MG63 (cell line): Measurements from ENCODE around the gene ESYT3. TPM values are rescaled to one million over a fixed set of nuclear protein-coding genes. Genes with fewer than 3 reads are reported as not detected.
"Not testable (repeated sequence)": the region's sequence is repeated elsewhere in the genome, so short reads cannot be mapped to it uniquely, and the experiment has no call there.

Experiments used
- DNase-seq: peaks from one replicate; pipeline ENCODE4 v3.0.0-alpha.2; 2020
- H3K27me3 ChIP-seq: fragments of 250-450 bp; sonication (Bioruptor Pico); 2 replicates; pipeline ENCODE4 v1.5.1; 2020; ENCODE audit warnings: mild to moderate bottlenecking, moderate library complexity
- H3K36me3 ChIP-seq: fragments of 250-450 bp; sonication (Bioruptor Pico); 2 replicates; pipeline ENCODE4 v1.5.1; 2020; ENCODE audit warnings: mild to moderate bottlenecking, moderate library complexity
- H3K4me3 ChIP-seq: fragments of 250-450 bp; sonication (Bioruptor Pico); 2 replicates; pipeline ENCODE4 v1.5.1; 2020; ENCODE audit warnings: mild to moderate bottlenecking, moderate library complexity
- H3K9me3 ChIP-seq: fragments of 250-450 bp; sonication (Bioruptor Pico); 2 replicates; pipeline ENCODE4 v1.5.1; 2020; ENCODE audit warnings: mild to moderate bottlenecking, moderate library complexity
- total RNA-seq: library from RNA; depleted of rRNA; stranded (reverse); fragments of >200 nt; shearing (Covaris generic); gene quantifications from 2 replicates; pipeline ENCODE4 v1.2.3, GENCODE V29; 2014; ENCODE audit warnings: low replicate concordance

ESYT3 gene
- total RNA-seq, 1 experiment from 2014 or later, result 0.23 TPM

GRCh38 chr3:138464491-138464860 is 30.1 kb downstream of the ESYT3 start:
- no peak for DNase-seq

DNA sequence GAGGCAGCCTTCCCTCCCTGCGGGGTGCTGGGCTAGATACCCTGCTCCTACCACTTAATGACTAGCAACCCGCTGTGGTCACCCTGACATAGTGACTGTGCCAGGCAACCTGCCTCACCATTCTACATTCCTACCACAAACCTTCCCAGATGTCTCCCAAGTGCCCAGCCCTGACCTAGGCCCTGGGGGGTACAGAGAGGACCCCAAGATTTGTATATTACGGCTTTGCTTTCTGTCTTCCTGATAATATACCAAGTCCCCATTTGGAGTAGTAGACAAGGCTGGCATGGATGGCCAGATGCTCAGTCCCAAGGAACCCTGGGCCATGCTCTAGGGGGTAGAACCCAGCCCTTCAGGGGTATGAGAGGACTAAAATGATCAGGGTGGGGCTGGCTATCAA is 31.0 kb downstream of the ESYT3 start:
- Histone ChIP-seq H3K27me3 (no peaks in the 10 kb centered on the region), H3K4me3 (no peak overlapping the region), H3K36me3 (no peaks in the 10 kb centered on the region), H3K9me3 (no peaks in the 10 kb centered on the region)
- DNase-seq, result no peak

More at GRCh38 chr3:138464491-138464860, 30.1 kb downstream of the ESYT3 start:
- Histone ChIP-seq H3K36me3 (no peaks in the 10 kb centered on the region), H3K9me3 (no peaks in the 10 kb centered on the region), H3K27me3 (no peaks in the 10 kb centered on the region), H3K4me3 (no peak overlapping the region)

DNA sequence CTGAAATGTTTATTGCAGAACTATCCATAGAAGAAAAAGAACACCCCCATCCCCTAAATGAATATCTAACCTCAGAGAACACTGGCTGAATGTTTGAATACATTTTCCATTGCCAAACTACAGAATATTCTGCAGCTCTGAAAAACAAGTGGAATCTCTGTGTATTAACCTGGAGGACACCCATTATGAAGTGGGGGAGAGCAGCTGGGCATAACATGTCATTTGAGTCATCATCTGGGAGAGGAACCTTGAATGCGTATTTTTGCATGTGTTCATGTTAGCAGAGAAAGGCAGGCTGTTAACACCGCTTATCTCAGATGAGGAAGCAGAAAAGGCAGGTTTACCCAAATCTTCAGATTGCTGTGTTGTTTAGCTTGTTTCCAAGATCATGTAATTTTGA is 31.5 kb downstream of the ESYT3 start:
- no peaks in the 10 kb centered on the region for H3K36me3 ChIP-seq
- no peak for DNase-seq
- H3K9me3 ChIP-seq, result no peaks in the 10 kb centered on the region
- no peak overlapping the region for H3K4me3 ChIP-seq
- H3K27me3 ChIP-seq, result no peaks in the 10 kb centered on the region

GRCh38 chr3:138467931-138468330 is 33.5 kb downstream of the ESYT3 start:
- DNase-seq, result no peak
- Histone ChIP-seq H3K27me3 (no peaks in the 10 kb centered on the region), H3K4me3 (no peak overlapping the region)

GRCh38 chr3:138468451-138468850 is 34.0 kb downstream of the ESYT3 start:
- no peak for DNase-seq
- no peaks in the 10 kb centered on the region for H3K9me3 ChIP-seq
- H3K4me3 ChIP-seq, result no peak overlapping the region
- H3K27me3 ChIP-seq, result no peaks in the 10 kb centered on the region
- no peaks in the 10 kb centered on the region for H3K36me3 ChIP-seq

More at GRCh38 chr3:138467931-138468330, 33.5 kb downstream of the ESYT3 start:
- Histone ChIP-seq H3K9me3 (no peaks in the 10 kb centered on the region), H3K36me3 (no peaks in the 10 kb centered on the region)

- Histone ChIP-seq H3K4me3 (no peak overlapping the region), H3K36me3 (no peaks in the 10 kb centered on the region), H3K27me3 (no peaks in the 10 kb centered on the region), H3K9me3 (no peaks in the 10 kb centered on the region)
- DNase-seq, result peak; percentile 49
Measured at GRCh38 chr3:138468886-138469285, 34.5 kb downstream of the ESYT3 start.

GRCh38 chr3:138469874-138470273 is 35.5 kb downstream of the ESYT3 start:
- no peaks in the 10 kb centered on the region for H3K9me3 ChIP-seq
- H3K27me3 ChIP-seq, result no peaks in the 10 kb centered on the region
- H3K36me3 ChIP-seq, result no peaks in the 10 kb centered on the region
- DNase-seq, result no peak
- H3K4me3 ChIP-seq, result no peak overlapping the region

GRCh38 chr3:138470687-138471086 is 36.3 kb downstream of the ESYT3 start:
- DNase-seq, result no peak

DNA sequence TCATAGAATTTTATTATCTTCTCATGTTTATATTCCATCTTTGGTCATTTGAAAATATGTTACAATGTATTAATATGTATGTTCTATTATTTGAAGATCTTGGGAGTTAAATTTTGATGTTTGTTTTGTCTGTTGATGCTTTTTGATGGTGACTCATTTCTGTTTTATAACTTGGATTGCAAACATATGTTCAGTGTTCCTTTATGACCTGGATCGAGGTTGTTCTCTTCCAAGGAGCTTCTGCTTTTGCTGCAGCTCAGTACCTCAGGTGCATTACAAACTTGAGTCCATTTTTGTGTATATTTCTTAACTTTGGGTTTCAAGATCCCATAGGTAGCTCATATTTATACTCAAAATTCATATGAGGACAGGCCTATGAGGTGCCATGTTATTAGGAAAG is 37.1 kb downstream of the ESYT3 start:
- Histone ChIP-seq H3K27me3 (no peaks in the 10 kb centered on the region), H3K9me3 (no peaks in the 10 kb centered on the region), H3K4me3 (no peak overlapping the region), H3K36me3 (no peaks in the 10 kb centered on the region)
- DNase-seq, result no peak

More at GRCh38 chr3:138470687-138471086, 36.3 kb downstream of the ESYT3 start:
- H3K27me3 ChIP-seq, result no peaks in the 10 kb centered on the region
- H3K36me3 ChIP-seq, result no peaks in the 10 kb centered on the region
- H3K9me3 ChIP-seq, result no peaks in the 10 kb centered on the region
- no peak overlapping the region for H3K4me3 ChIP-seq

- no peak for DNase-seq
Measured at GRCh38 chr3:138472141-138472825, 37.9 kb downstream of the ESYT3 start.

GRCh38 chr3:138473391-138473790 is 39.0 kb downstream of the ESYT3 start:
- H3K36me3 ChIP-seq, result no peaks in the 10 kb centered on the region
- no peak overlapping the region for H3K4me3 ChIP-seq
- no peaks in the 10 kb centered on the region for H3K27me3 ChIP-seq
- H3K9me3 ChIP-seq, result no peaks in the 10 kb centered on the region
- DNase-seq, result no peak

More at GRCh38 chr3:138472141-138472825, 37.9 kb downstream of the ESYT3 start:
- H3K9me3 ChIP-seq, result no peaks in the 10 kb centered on the region
- H3K27me3 ChIP-seq, result no peaks in the 10 kb centered on the region
- H3K36me3 ChIP-seq, result no peaks in the 10 kb centered on the region
- no peak overlapping the region for H3K4me3 ChIP-seq

- H3K4me3 ChIP-seq, result no peak overlapping the region
Measured at GRCh38 chr3:138474163-138474562, 39.7 kb downstream of the ESYT3 start.

DNA sequence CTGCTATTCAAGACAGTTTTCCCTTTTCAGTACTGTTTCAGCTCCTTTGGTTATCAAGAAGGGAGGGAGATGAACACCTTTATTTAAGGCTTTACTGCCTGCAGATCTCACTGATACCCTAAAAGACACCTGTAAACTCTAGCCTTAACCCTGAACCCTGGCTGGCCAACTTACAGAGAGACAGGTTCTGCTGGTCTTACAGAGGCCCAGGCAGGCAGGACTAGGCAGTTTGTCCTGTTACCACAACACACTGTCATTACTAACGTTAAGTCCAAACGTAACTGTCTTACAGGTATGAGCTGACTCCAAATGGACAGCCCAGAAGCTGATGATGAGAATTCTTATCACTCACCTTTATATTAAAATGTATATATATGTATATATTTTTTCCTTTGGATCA is 42.1 kb downstream of the ESYT3 start:
- Histone ChIP-seq H3K9me3 (no peaks in the 10 kb centered on the region), H3K27me3 (no peaks in the 10 kb centered on the region), H3K36me3 (no peaks in the 10 kb centered on the region), H3K4me3 (no peak overlapping the region)
- DNase-seq, result no peak

More at GRCh38 chr3:138474163-138474562, 39.7 kb downstream of the ESYT3 start:
- no peak for DNase-seq
- Histone ChIP-seq H3K27me3 (no peaks in the 10 kb centered on the region), H3K9me3 (no peaks in the 10 kb centered on the region), H3K36me3 (no peaks in the 10 kb centered on the region)

DNA sequence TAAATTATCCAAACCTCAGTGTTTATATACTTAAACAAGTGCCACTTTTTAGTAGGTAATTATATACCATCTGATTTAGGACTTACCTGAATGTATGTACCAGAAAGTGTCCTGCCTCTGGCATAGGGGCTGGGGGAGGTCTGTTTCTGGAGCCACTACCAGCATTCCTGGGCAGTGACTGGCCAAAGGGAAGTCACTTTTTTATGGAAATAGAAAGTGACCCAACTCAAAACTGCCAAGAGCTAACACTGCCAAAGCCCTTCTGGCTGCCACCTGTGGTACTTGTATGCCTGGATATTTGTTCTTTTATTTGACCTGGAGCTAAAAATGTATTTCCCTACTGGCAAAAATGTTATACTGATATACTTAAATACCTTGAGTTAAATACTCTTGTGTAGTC is 42.7 kb downstream of the ESYT3 start:
- no peak overlapping the region for H3K4me3 ChIP-seq
- H3K36me3 ChIP-seq, result no peaks in the 10 kb centered on the region
- H3K9me3 ChIP-seq, result no peaks in the 10 kb centered on the region
- no peak for DNase-seq
- H3K27me3 ChIP-seq, result no peaks in the 10 kb centered on the region

GRCh38 chr3:138477801-138478200 is 43.4 kb downstream of the ESYT3 start:
- Histone ChIP-seq H3K27me3 (no peaks in the 10 kb centered on the region), H3K9me3 (no peaks in the 10 kb centered on the region), H3K36me3 (no peaks in the 10 kb centered on the region), H3K4me3 (no peak overlapping the region)
- DNase-seq, result no peak

- H3K27me3 ChIP-seq, result no peaks in the 10 kb centered on the region
- DNase-seq, result no peak
Measured at GRCh38 chr3:138479438-138479863, 45.0 kb downstream of the ESYT3 start.

DNA sequence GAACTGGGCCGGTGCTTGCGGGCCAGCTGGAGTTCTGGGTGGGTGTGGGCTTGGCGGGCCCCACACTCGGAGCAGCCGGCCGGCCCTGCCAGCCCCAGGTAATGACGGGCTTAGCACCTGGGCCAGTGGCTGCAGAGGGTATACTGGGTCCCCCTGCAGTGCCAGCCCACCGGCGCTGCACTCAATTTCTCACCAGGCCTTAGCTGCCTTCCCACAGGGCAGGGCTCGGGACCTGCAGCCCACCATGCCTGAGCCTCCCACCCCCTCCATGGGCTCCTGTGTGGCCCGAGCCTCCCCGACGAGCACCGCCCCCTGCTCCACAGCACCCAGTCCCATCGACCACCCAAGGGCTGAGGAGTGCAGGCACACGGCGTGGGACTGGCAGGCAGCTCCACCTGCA is 50.3 kb downstream of the ESYT3 start:
- peaks cover 19% of the 10 kb centered on the region for H3K9me3 ChIP-seq
- not testable (repeated sequence) for H3K27me3 ChIP-seq, H3K36me3 ChIP-seq, DNase-seq, H3K4me3 ChIP-seq

More at GRCh38 chr3:138479438-138479863, 45.0 kb downstream of the ESYT3 start:
- no peaks in the 10 kb centered on the region for H3K9me3 ChIP-seq
- H3K4me3 ChIP-seq, result no peak overlapping the region
- H3K36me3 ChIP-seq, result no peaks in the 10 kb centered on the region

DNA sequence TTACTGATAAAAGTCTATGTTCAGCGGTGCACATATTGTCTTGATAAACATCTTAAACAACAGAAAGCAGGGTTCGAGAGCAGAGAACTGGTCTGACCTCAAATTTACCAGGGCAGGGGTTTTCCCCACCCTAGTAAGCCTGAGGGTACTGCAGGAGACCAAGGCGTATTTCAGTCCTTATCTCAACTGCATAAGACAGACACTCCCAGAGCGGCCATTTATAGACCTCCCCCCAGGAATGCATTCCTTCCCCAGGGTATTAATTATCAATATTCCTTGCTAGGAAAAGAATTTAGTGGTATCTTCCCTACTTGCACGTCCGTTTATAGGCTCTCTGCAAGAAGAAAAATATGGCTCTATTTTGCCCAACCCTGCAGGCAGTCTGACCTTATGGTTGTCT is 52.2 kb downstream of the ESYT3 start:
- H3K9me3 ChIP-seq, result peaks cover 27% of the 10 kb centered on the region
- not testable (repeated sequence) for H3K4me3 ChIP-seq, H3K27me3 ChIP-seq, DNase-seq, H3K36me3 ChIP-seq
